Prostate gland (tissue), 2 donors: ENCODE data around the gene RRM1.

Experiments
- POLR2A ChIP-seq: fragments of 450-650 bp; IDR thresholded peaks from one replicate; pipeline ENCODE4 v1.6.1; 2016; ENCODE audit warnings: antibody characterized with exemption, mild to moderate bottlenecking
- POLR2AphosphoS5 ChIP-seq: sonication (generic); formaldehyde crosslinking; IDR thresholded peaks from one replicate; pipeline ENCODE4 v1.6.1; 2017; ENCODE audit warnings: antibody characterized with exemption
- TF ChIP-seq, protein P1 (sequence below), 4 experiments: fragments of 200-600 bp in 2 of 4; fragments of 450-650 bp in 2 of 4; sonication (generic) in 2 of 4; IDR thresholded peaks; 1 replicate in 3 of 4; 2 replicates in 1 of 4; pipeline ENCODE4 v1.5.1; 2016 to 2019; ENCODE audit warnings: antibody characterized with exemption in 4 of 4, mild to moderate bottlenecking in 2 of 4, moderate library complexity in 2 of 4

DNA sequence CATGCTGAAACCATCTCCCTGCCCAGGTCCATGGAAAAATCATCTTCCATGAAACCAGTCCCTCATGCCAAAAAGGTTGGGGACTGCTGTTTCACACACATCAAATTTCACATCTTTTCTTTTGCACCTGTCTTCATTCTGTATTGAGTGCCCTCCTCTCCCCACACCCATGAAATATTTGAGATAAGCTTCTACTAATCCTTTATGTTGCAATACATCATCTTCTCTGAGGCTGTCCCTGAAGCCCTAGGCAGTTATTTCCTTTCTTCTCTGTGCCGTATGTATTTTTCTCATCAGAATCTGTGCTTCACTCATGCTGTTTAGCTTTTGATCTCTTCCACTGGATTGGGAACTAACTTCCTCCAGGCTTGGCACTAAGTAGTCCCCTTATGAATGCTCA lies 40.0 kb upstream of the RRM1 start:
- TF ChIP-seq, protein P1, sequence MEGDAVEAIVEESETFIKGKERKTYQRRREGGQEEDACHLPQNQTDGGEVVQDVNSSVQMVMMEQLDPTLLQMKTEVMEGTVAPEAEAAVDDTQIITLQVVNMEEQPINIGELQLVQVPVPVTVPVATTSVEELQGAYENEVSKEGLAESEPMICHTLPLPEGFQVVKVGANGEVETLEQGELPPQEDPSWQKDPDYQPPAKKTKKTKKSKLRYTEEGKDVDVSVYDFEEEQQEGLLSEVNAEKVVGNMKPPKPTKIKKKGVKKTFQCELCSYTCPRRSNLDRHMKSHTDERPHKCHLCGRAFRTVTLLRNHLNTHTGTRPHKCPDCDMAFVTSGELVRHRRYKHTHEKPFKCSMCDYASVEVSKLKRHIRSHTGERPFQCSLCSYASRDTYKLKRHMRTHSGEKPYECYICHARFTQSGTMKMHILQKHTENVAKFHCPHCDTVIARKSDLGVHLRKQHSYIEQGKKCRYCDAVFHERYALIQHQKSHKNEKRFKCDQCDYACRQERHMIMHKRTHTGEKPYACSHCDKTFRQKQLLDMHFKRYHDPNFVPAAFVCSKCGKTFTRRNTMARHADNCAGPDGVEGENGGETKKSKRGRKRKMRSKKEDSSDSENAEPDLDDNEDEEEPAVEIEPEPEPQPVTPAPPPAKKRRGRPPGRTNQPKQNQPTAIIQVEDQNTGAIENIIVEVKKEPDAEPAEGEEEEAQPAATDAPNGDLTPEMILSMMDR (IDR thresholded peaks at IDR 0.05) = no peak
- TF ChIP-seq POLR2AphosphoS5 = no peak
- no peak for TF ChIP-seq POLR2A
